NCI-H82 (cell line): ENCODE measurements around the gene THRAP3.
"Not testable (repeated sequence)": the region's sequence is repeated elsewhere in the genome, so short reads cannot be mapped to it uniquely, and the experiment has no call there.

ENCODE experiments used
- DNase-seq: peaks from one replicate; lab custom pipeline; 2025; lab: John Stamatoyannopoulos, UW

Gene THRAP3

DNA sequence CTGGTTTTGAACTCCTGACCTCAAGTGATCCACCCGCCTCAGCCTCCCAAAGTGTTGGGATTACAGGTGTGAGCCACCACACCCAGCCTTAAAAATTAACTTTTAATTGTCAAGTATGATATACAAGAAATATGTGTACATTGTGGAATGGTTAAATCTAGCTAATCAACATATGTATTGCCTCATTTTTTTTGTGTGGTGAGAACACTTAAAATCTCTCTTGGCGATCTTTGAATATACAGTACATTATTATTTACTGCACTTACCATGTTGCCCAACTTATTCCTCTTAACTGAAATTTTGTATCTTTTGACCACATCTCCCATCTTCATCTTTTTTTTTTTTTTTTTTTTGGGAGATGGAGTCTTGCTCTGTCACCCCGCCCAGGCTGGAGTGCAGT is 23.3 kb downstream of the THRAP3 start:
- no peak for DNase-seq

DNA sequence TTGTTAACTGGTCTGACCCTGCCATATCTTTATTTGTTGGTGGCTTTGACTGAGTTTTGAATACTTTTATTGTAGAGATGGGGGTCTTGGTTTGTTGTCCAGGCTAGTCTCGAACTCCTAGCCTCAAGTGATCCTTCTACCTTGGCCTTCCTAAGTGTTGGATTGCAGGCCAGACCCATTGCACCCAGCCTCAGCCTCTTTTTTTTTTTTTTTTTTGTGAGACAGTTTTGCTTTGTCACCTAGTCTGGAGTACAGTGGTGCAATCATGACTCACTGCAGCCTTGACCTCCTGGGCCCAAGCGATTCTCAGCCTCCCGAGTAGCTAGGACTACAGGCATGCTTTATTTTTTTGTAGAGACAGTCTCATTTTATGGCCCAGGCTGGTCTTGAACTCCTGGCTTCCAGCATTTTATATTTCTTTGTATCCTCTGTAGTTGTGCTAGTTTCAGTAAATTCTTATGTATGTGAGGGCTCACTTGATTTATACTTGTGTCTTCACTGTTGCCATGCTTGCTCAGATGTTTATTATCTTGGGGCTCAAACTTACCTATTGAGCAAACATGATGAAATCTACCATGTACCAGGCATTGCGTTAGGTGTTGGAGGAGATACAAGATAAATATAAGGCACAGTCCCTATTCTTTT is 24.1 kb downstream of the THRAP3 start:
- DNase-seq: no peak

DNA sequence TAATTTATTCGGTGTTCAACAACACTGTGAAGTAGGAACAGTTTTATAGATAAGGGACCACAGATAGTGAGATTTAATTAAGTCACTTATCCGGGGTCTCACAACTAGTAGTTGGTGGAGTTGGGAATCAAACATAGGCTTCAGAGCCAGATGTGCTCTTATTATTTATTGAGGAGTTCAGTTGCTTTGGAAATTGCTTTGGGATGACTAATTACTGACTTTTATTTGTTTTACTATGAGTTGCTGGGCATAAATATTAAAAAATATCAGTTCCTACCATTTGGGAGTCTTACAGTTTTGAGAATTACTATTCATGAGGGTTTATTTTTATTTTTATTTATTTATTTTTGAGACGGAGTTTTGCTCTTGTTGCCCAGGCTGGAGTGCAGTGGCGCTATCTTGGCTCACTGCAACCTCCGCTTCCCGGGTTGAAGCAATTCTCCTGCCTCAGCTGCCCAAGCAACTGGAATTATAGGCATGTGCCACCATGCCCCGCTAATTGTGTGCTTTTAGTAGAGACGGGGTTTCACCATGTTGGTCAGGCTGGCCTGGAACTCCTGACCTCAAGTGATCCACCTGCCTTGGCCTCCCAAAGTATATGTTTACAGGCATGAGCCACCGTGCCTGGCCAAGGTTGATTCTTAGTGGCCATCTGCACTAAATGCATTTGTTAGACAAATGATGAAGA is 27.7 kb downstream of the THRAP3 start:
- DNase-seq: no peak

DNA sequence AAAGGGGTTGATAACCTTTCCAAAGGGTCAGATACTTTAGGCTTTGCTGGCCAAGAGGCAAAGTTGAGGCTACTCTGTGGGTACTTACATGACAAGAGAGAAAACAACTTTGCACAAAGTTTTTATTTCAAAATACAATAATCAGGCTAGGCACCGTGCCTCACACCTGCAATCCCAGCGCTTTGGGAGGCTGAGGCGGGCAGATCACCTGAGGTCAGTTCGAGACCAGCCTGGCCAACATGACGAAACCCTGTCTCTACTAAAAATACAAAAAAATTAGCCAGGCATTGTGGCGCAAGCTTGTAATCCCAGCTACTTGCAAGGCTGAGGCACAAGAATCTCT is 28.2 kb downstream of the THRAP3 start:
- DNase-seq: not testable (repeated sequence)

DNA sequence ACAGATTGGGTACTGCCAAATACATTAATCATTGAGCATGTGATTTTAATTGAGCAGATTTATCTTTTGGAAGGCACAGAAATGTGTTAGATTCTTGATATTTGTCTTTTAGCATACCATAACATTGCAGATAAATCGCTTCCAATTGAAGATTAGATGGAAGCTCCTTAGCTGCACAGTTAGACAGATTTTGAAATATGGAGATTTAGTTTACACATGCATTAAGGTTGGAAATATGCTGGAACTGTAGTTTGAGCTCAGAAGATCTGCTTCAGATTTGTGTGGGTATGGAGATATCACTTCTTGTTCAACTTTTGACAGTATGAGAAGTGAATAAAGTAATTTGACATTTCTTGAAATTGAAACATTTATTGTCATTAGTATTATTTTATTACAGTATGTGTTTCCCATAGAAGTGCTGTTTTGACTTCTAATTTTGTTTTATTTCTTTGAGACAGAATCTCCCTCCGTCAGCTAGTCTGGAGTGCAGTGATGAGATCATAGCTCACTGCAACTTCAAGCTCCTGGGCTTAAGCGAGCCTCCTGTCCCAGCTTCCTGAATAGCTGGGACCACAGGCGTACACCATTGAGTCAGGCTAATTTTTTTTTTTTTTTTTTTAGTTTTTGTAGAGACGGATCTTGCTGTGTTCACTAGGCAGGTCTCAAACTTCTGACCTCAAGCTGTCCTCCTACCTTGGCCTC is 29.1 kb downstream of the THRAP3 start:
- DNase-seq: no peak

DNA sequence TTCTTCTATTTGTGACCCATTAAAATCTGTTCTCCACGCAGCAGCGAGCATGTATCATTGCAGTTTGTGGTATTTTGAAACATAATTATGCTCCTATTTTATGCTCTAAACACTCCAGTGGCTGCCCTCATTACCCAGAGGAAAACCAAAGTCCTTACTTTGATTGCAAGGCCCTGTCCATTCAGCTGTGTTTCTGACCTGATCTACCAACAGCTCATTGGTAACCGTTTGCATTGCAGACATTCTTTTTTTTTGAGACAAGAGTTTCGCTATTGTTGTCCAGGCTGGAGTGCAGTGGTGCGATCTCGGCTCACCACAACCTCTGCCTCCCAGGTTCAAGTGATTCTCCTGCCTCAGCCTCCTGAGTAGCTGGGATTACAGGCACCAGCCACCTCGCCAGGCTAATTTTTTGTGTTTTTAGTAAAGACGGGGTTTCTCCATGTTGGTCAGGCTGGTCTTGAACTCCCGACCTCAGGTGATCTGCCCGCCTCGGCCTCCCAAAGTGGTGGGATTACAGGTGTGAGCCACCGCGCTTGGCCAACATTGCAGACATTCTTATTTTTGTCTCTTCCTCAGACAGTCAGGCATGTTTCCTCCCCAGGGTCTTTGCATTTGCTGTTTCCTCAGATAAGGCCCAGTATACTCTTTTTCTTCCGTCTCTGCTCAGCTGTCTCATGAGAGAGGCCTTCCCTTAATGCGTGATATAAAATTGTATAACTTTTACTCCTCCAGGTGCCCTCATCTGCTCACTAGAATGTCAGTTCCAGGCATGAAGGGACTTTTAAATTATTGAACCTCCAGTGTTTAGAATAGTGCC is 32.5 kb downstream of the THRAP3 start:
- DNase-seq: no peak

DNA sequence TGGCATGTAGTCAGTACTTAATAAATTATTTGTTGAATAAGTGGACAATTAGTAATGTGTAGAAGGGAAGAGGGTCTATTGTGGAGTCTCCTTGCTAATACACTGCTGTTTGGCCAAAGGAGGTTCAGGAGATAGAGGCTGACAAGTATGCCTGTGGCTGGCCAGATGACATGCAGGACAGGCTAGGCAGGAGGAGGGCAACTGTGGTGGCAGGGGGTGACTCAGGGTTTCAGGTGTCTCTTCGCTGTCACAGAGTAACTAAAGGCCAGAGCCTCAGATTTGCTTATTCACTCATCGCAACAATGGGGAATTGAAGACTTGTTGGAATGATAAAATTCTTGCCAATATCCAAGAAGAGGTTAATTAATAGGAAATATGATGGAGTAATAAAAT is 33.1 kb downstream of the THRAP3 start:
- DNase-seq: peak; percentile 7

DNA sequence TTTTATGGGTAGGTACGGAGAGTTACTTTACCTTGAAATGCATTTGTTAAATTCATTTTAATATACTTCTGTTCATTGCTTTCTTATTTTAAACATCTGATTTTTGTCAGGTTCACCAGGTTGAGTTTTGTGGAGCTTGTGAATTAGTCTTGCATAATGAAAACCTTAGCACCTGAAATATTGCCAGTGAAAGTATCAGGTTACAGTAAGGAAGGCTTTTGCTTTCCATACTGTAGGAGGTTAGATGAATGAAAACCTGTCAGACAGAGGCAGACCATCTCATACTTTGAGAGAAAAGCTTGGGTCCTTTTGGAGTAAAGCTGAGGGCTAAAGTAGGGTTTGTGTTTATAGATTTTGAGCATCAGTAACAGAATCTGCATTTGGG is 34.7 kb downstream of the THRAP3 start:
- DNase-seq: no peak

DNA sequence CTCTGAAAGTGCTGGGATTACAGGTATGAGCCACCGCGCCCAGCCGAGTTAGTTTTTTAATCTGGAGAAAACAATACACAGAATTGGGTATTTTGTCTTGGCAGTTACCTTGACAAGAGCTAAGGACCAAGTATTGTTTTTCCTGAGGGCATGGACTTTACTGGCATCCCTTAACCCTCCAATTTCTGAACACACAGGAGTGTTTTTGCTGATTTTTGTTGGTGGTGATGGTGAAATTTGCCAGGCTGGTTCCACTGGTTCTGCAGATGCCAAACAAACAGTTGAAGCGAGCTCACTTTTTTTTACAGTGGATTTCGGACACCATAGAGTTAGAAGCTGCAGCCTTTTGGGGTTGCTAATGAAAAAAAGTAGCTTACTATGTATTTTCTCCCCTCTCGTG is 44.7 kb downstream of the THRAP3 start:
- no peak for DNase-seq

DNA sequence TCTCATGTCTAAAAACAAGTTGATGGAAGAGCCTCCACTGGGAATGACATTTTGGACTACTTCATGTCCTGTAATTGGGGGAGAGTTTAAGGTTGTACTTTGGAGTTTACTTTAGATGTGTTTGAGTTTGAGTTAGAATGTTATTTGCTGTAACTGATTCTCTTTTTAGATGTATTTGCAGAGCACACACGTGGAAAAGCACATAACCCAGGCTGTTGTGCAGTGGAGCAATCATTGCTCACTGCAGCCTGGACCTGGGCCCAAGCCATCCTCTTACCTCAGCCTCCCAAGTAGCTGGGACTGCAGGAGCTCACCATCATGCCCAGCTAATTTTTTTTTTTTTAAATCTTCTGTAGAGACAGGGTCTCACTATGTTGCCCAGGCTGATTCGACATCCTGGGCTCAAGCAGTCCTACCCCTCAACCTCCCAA is 45.2 kb downstream of the THRAP3 start:
- DNase-seq: no peak

DNA sequence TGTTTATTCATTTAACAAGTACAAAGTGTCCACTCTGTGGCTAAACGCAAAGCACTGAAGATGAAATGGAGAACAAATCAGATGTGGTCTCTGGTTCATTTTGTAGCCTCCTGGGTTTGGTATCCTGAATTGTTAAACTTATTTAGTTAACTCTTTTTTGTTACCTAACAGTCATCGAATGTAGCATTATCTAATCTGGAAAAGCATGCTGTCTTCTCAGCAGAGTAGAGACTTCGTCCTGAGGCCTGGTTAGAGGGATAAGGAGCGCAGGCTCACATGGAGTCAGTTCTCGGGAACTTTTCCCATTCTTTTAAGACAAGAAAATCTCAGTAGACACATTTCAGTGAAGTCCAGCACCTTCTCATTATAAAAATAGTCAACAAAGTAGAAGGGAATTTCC is 48.8 kb downstream of the THRAP3 start:
- no peak for DNase-seq

DNA sequence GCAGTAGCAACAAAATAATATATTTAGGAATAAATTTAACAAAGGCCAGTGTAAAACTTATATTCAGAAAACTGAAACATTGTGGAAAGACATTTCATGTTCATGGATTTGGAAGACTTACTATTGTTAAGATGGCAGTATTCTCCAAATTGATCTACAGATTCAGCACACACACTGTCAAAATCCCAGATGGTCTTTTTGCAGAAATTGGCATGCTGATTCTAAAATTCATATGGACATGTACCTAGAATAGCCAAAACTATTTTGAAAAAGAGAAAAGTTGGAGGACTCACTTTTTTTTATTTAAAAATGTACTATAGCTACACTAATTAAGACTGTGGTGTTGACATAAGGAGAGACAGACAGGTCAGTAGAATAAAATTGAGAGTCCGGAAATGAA is 50.0 kb downstream of the THRAP3 start:
- no peak for DNase-seq

DNA sequence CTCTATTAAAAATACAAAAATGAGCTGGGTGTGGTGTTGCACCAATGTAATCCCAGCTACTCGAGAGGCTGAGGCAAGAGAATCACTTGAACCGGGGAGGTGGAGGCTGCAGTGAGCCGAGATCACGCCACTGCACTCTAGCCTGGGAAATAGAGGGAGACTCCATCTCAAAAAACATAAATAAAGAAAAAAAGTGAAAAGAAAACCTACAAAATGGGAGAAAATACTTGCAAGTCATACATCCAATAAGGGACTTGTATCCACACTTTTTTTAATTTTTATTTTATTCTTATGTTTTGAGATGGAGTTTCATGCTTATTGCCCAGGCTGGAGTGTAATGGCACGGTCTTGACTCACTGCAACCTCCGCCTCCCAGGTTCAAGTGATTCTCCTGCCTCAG is 52.4 kb downstream of the THRAP3 start:
- DNase-seq: no peak

DNA sequence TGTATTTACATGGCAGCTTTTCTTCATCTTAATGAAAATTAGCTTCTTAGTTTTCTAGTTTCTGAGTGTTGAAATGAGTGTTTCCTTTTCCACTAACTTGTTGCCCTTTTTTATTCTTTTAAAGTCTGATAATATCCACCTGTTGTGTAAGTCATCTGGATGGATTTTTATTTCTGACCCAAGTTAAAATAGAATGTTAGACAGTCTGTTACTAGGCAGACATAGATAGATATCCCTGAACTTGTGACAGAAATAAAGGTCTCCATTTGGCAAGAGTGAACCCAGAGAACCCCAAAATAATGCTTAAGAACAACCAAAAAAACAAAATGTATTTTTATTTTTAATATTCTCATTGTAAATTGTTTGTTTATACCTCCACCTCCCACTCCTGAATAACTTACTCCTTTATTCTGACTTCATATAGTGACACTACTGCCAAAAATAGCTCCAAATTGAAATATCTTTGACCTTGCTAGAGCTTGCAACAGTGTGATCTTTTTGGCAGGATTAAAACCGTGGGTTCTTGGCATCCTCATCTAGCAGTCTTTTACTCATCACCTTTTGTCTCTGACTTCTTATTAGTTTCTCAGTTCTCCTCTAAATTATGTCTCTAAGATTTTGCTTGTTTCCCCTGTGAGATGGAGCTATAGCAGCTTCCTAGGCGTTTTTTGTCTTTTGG is 55.0 kb downstream of the THRAP3 start:
- DNase-seq: no peak

DNA sequence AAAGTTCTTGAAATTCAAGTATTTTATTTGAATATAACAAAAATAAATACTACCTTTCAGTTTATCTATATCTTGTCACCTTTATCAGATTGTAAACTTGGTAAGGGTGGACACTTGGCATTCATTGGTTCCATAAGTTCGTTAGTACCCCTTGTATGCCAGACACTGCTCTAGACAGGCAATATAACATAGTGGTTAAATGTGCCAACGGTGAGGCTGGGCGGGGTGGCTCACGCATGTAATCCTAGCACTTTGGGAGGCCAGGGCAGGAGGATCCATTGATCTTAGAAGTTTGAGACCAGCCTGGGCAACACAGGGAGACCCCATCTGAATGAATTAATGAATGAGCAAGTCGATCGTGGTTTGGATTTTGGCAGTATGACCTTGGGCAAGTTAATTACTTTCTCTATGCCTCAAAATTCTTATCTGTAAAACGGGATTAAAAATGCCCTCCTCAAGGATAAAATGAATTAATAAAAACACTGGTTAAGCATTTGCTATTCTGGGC is 55.6 kb downstream of the THRAP3 start:
- DNase-seq: no peak

DNA sequence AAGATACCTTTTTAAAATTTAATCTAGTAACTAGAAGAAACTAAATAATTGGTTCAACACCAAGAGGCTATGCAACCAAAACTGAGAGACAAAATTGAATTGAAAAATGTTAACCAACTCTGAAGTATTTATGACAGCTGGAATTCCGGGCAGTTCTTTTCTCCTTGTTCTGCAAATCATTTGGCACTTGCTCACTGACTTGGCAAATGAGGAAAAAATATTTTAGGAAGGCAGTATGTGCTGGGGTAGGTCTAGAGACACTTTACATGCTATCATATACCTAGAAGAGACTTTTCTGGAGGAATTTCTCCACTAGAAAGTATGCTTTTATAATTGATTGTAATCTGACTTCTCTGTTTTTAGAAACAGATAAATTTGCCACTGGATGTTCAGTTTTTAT is 59.8 kb downstream of the THRAP3 start:
- no peak for DNase-seq

DNA sequence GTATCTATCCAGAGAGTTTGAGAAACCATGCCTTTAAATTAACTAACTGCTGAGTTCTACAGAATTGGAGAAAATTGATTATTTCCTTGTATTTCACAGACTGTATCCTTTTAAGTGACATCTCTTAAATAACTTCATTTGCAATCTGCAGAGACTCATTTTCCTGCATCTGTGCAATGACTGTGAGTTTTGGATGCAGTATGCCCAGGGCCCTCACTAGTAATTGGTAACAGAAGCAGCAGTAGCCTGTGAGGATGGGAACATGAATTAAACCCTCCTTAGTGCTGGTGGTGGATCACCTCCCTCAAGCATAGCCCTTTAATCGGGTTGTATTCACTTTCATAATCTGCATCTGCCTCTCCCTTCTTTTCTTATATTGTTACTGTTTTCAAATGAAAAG is 60.3 kb downstream of the THRAP3 start:
- no peak for DNase-seq

DNA sequence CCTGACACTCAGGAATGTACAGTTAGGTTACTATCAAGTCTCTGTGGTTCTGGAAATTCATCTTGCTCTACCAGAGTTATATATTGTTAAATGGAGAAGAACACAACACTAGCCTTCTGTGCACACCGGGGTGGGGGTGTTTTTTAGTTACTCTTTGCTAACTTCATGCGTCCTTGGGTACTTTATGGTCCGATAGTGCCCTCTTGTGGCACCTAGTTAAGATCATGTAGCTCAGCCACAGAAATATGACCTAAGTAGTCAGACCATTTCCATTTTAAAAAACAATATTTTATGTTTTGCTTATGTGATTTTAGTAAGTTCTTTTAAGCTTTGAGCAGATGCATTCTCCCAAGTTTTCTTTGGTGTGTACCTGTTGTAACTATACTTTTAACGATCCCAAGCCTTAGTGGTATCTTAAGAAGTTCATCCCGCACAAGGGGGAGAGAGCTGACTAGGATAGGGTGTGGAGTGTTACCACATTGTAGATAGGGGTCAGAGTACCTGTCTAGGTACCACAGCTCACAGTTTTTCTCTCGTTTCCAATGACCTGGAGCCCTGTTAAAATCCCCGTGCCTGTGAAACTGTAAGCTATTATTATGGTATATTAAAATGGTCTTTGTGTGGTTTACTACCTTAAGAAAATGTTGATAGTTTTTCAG is 61.3 kb downstream of the THRAP3 start:
- peak; percentile 87 for DNase-seq

DNA sequence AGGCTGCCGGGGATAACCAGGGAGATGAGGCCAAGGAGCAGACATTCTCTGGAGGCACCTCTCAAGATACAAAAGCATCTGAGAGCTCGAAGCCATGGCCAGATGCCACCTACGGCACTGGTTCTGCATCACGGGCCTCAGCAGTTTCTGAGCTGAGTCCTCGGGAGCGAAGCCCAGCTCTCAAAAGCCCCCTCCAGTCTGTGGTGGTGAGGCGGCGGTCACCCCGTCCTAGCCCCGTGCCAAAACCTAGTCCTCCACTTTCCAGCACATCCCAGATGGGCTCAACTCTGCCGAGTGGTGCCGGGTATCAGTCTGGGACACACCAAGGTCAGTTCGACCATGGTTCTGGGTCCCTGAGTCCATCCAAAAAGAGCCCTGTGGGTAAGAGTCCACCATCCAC is 62.6 kb downstream of the THRAP3 start:
- DNase-seq: no peak

DNA sequence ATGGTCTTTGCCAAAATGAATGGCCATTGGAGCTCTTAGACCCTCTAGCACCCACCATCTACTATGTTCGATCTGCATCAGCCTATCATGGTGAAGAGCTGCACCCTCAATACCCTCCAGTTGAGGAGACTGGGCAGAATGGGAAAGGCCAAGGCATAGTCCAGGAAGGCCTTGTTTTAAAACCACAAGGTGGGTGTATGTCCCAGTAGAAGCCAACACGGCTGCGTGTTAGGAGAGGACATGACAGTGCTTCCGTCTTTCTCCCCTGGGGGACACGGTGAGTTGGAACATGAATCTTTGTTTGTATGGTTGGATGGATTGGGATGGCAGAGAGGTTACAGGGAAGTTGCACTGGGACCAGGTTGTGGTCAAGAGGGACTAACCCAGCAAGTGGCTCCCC is 63.4 kb downstream of the THRAP3 start:
- DNase-seq: no peak

DNA sequence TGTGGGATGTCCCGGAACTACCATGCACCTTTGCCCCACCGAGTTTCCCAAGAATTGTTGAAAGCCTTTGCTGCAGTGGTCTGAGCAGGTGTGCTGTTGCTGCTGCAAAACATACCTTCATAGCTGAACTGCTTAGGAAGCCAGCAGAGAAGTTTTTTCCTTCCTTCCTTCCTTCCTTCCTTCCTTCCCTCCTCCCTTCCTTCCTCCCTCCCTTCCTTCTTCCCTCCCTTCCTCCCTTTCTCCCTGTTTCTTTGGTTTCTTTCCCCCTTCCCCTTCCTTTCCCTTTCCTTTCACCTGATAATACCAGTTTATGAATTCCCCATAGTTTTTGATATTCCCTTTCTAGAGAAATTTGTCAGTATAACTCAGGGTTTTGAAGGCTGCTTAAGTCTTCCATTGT is 71.1 kb downstream of the THRAP3 start:
- no peak for DNase-seq
